MM.1S (cell line): Measurements from ENCODE around the gene RXRA.

Experiments used
- DNase-seq: peaks from one replicate; pipeline ENCODE4 v3.0.0-alpha.2; 2015
- H2AFZ ChIP-seq: fragments of 300-600 bp; sonication (generic); 2 replicates; pipeline ENCODE4 v1.6.0; 2016; ENCODE audit warnings: antibody characterized with exemption, low read length
- H3F3A ChIP-seq: fragments of 300-600 bp; sonication (generic); 2 replicates; pipeline ENCODE4 v1.6.1; 2016; ENCODE audit warnings: mild to moderate bottlenecking, antibody characterized with exemption, low read length, moderate library complexity, mixed read lengths; ENCODE audit not compliant: insufficient read depth
- H3K27ac ChIP-seq: fragments of 300-600 bp; sonication (generic); 2 replicates; pipeline ENCODE4 v1.5.1; 2016; ENCODE audit warnings: mild to moderate bottlenecking, low read length
- H3K27me3 ChIP-seq: fragments of 300-600 bp; sonication (generic); replicated peaks from 2 replicates; pipeline ENCODE4 v1.6.0; 2016; ENCODE audit warnings: low read length; ENCODE audit not compliant: insufficient read depth
- H3K36me3 ChIP-seq: fragments of 300-600 bp; sonication (generic); replicated peaks from 2 replicates; pipeline ENCODE4 v1.6.1; 2016; ENCODE audit warnings: mild to moderate bottlenecking, low read length, mixed read lengths; ENCODE audit not compliant: insufficient read depth
- H3K4me1 ChIP-seq: fragments of 300-600 bp; sonication (generic); 2 replicates; pipeline ENCODE4 v1.6.1; 2016; ENCODE audit warnings: low read length, mixed read lengths
- H3K4me2 ChIP-seq: fragments of 300-600 bp; sonication (generic); 2 replicates; pipeline ENCODE4 v1.6.0; 2016; ENCODE audit warnings: low read depth, low read length
- H3K4me3 ChIP-seq: fragments of 300-600 bp; sonication (generic); 2 replicates; pipeline ENCODE4 v1.5.1; 2016; ENCODE audit warnings: low read length, mixed read lengths
- H3K79me2 ChIP-seq: fragments of 300-600 bp; sonication (generic); 2 replicates; pipeline ENCODE4 v1.6.1; 2016; ENCODE audit warnings: mixed run types, low read length, mixed read lengths
- H3K9ac ChIP-seq: fragments of 300-600 bp; sonication (generic); 2 replicates; pipeline ENCODE4 v1.6.1; 2016; ENCODE audit warnings: low read length, mixed read lengths
- H3K9me2 ChIP-seq: fragments of 300-600 bp; sonication (generic); replicated peaks from 2 replicates; pipeline ENCODE4 v1.6.1; 2016; ENCODE audit warnings: mild to moderate bottlenecking, low read length, mixed read lengths; ENCODE audit not compliant: insufficient read depth
- H3K9me3 ChIP-seq: fragments of 300-600 bp; sonication (generic); replicated peaks from 2 replicates; pipeline ENCODE4 v1.6.1; 2016; ENCODE audit warnings: mild to moderate bottlenecking, low read length, mixed read lengths; ENCODE audit not compliant: insufficient read depth
- H4K20me1 ChIP-seq: fragments of 300-600 bp; sonication (generic); 2 replicates; pipeline ENCODE4 v1.6.1; 2016; ENCODE audit warnings: mild to moderate bottlenecking, low read length, moderate library complexity, mixed read lengths; ENCODE audit not compliant: insufficient read depth
- CTCF ChIP-seq: fragments of 300-600 bp; sonication (generic); IDR thresholded peaks from 2 replicates; pipeline ENCODE4 v1.5.1; 2016; ENCODE audit warnings: antibody characterized with exemption, low read length, mixed read lengths
- EZH2 ChIP-seq: fragments of 300-600 bp; sonication (generic); optimal IDR thresholded peaks from 2 replicates; pipeline ENCODE3; 2017; ENCODE audit warnings: low read depth, mild to moderate bottlenecking, antibody characterized with exemption, low read length, mixed read lengths
- EZH2phosphoT487 ChIP-seq: fragments of 300-600 bp; sonication (generic); IDR thresholded peaks from 2 replicates; pipeline ENCODE4 v1.6.1; 2018; ENCODE audit warnings: antibody characterized with exemption, low read length

The RXRA gene

GRCh38 chr9:134399435-134400056 lies 73.3 kb downstream of the RXRA start:
- Histone ChIP-seq H3K9me3 (no peaks in the 10 kb centered on the region), H3F3A (no peaks in the 10 kb centered on the region), H4K20me1 (no peaks in the 10 kb centered on the region), H3K9ac (no peak overlapping the region), H3K36me3 (no peaks in the 10 kb centered on the region), H3K4me1 (peaks cover 19% of the 10 kb centered on the region), H3K79me2 (peaks cover 21% of the 10 kb centered on the region), H3K4me3 (no peak overlapping the region), H3K27me3 (no peaks in the 10 kb centered on the region), H3K4me2 (no peak overlapping the region), H3K9me2 (no peaks in the 10 kb centered on the region), H2AFZ (no peak overlapping the region), H3K27ac (no peak overlapping the region)
- peak; percentile 21 for DNase-seq
- TF ChIP-seq CTCF = peak; percentile 61
- TF ChIP-seq EZH2phosphoT487 = no peak
- TF ChIP-seq EZH2 = no peak

GRCh38 chr9:134400283-134400682 lies 74.0 kb downstream of the RXRA start:
- Histone ChIP-seq H3K27ac (no peak overlapping the region), H3F3A (no peaks in the 10 kb centered on the region), H3K9me3 (no peaks in the 10 kb centered on the region), H4K20me1 (no peaks in the 10 kb centered on the region), H3K4me3 (no peak overlapping the region), H3K9ac (no peak overlapping the region), H3K36me3 (no peaks in the 10 kb centered on the region), H3K4me2 (no peak overlapping the region), H3K9me2 (no peaks in the 10 kb centered on the region), H3K4me1 (peaks cover 21% of the 10 kb centered on the region), H3K79me2 (peaks cover 14% of the 10 kb centered on the region), H3K27me3 (no peaks in the 10 kb centered on the region), H2AFZ (no peak overlapping the region)
- DNase-seq = no peak
- TF ChIP-seq CTCF (no peak), EZH2phosphoT487 (no peak), EZH2 (no peak)

GRCh38 chr9:134401391-134401790 lies 75.1 kb downstream of the RXRA start:
- Histone ChIP-seq H3K9me3 (no peaks in the 10 kb centered on the region), H3K4me1 (peaks cover 15% of the 10 kb centered on the region), H3K4me2 (no peak overlapping the region), H3K36me3 (no peaks in the 10 kb centered on the region), H3F3A (no peaks in the 10 kb centered on the region), H3K27me3 (no peaks in the 10 kb centered on the region), H3K79me2 (peaks cover 8% of the 10 kb centered on the region), H3K9ac (no peak overlapping the region), H3K9me2 (no peaks in the 10 kb centered on the region), H4K20me1 (no peaks in the 10 kb centered on the region), H3K4me3 (no peak overlapping the region), H3K27ac (no peak overlapping the region), H2AFZ (no peak overlapping the region)
- TF ChIP-seq EZH2 (no peak), EZH2phosphoT487 (no peak), CTCF (no peak)
- no peak for DNase-seq
